Thoracic aorta (tissue), 2 donors: ENCODE data around the gene ZGRF1. TPM values are rescaled to one million over a fixed set of nuclear protein-coding genes. Genes with fewer than 3 reads are reported as not detected.

Source experiments
- ATAC-seq: fragments of 150-250 bp; one replicate; pipeline ENCODE4 v1.8.0; 2017; ENCODE audit warnings: low read depth; ENCODE audit not compliant: insufficient number of reproducible peaks, low FRiP score
- DNase-seq: peaks from one replicate; pipeline ENCODE4 v3.0.0-alpha.2; 2020; ENCODE audit warnings: low spot score
- H3K27ac ChIP-seq, 2 donors: fragments of 200-600 bp; sonication (generic); 1 replicate in 1 of 2; 2 replicates in 1 of 2; pipeline ENCODE4 v1.5.1; 2016; ENCODE audit warnings: mild to moderate bottlenecking in 2 of 2, moderate library complexity in 2 of 2
- H3K27me3 ChIP-seq: fragments of 200-600 bp; sonication (generic); replicated peaks from 2 replicates; pipeline ENCODE4 v1.6.0; 2016; ENCODE audit warnings: mild to moderate bottlenecking; ENCODE audit not compliant: insufficient read depth
- H3K36me3 ChIP-seq: fragments of 200-600 bp; sonication (generic); one replicate; pipeline ENCODE4 v1.5.1; 2016
- H3K4me1 ChIP-seq, 2 donors: fragments of 200-600 bp; sonication (generic); 1 replicate in 1 of 2; 2 replicates in 1 of 2; pipeline versions ENCODE4 v1.5.1 to v1.6.0; 2016; ENCODE audit warnings: low read depth in 2 of 2, mild to moderate bottlenecking in 1 of 2; ENCODE audit not compliant: control insufficient read depth in 1 of 2
- H3K4me3 ChIP-seq: fragments of 200-600 bp; sonication (generic); 2 replicates; pipeline ENCODE4 v1.5.1; 2016; ENCODE audit warnings: mild to moderate bottlenecking
- H3K9me3 ChIP-seq: fragments of 200-600 bp; sonication (generic); 2 replicates; pipeline ENCODE4 v1.5.1; 2016
- CTCF ChIP-seq: fragments of 200-600 bp; sonication (generic); IDR thresholded peaks from one replicate; pipeline ENCODE4 v1.5.1; 2019; ENCODE audit warnings: antibody characterized with exemption
- total RNA-seq, 2 donors: library from RNA; depleted of rRNA; stranded (reverse); fragments of >200 nt; gene quantifications; one replicate each; pipeline versions ENCODE4 v1.1.0 to v1.2.3, GENCODE V29; 2016

The ZGRF1 gene
- total RNA-seq, 2 donors from 2014 or later, result 4.3 to 9.9 TPM

- DNase-seq (no peak), ATAC-seq (no peak)
- Histone ChIP-seq H3K36me3 (no peaks in the 10 kb centered on the region), H3K27me3 (peaks cover 10% of the 10 kb centered on the region), H3K27ac (peak overlapping the region in 1 of 2 donors; percentile 26), H3K4me3 (peak overlapping the region; percentile 83), H3K9me3 (no peaks in the 10 kb centered on the region), H3K4me1 (peaks cover 27 to 49% of the 10 kb centered on the region in 2 donors)
- TF ChIP-seq CTCF, result no peak
These were observed 122.6 kb downstream of the ZGRF1 start for GRCh38 chr4:112513971-112514646.

- TF ChIP-seq CTCF, result no peak
- Histone ChIP-seq H3K4me1 (peaks cover 22 to 46% of the 10 kb centered on the region in 2 donors), H3K36me3 (no peaks in the 10 kb centered on the region), H3K27ac (no peak overlapping the region), H3K9me3 (no peaks in the 10 kb centered on the region), H3K27me3 (peaks cover 19% of the 10 kb centered on the region), H3K4me3 (no peak overlapping the region)
- DNase-seq, result no peak
- ATAC-seq, result no peak
These were observed 124.9 kb downstream of the ZGRF1 start for GRCh38 chr4:112511803-112512118.

GRCh38 chr4:112511093-112511802 lies 125.5 kb downstream of the ZGRF1 start:
- Histone ChIP-seq H3K27me3 (peaks cover 22% of the 10 kb centered on the region), H3K27ac (no peak overlapping the region), H3K36me3 (no peaks in the 10 kb centered on the region), H3K9me3 (no peaks in the 10 kb centered on the region), H3K4me3 (peak overlapping the region; percentile 66), H3K4me1 (peaks cover 19 to 41% of the 10 kb centered on the region in 2 donors)
- DNase-seq (no peak), ATAC-seq (no peak)
- no peak for TF ChIP-seq CTCF

- no peak for DNase-seq
- H3K27ac ChIP-seq, result no peak overlapping the region
- no peaks in the 10 kb centered on the region for H3K36me3 ChIP-seq
- peak overlapping the region; percentile 66 for H3K4me3 ChIP-seq
- peaks cover 22% of the 10 kb centered on the region for H3K27me3 ChIP-seq
- peaks cover 19 to 39% of the 10 kb centered on the region in 2 donors for H3K4me1 ChIP-seq
- no peak for TF ChIP-seq CTCF
- no peak for ATAC-seq
- H3K9me3 ChIP-seq, result no peaks in the 10 kb centered on the region
These were observed 126.2 kb downstream of the ZGRF1 start for GRCh38 chr4:112510291-112511092.
